B cell (primary cell): ENCODE measurements around the gene YAP1.

Experiments used
- EZH2 ChIP-seq: IDR thresholded peaks from 2 replicates; pipeline ENCODE4 v1.6.1; 2012; ENCODE audit warnings: borderline replicate concordance, low read depth, mild to moderate bottlenecking, moderate library complexity, low read length; ENCODE audit not compliant: insufficient read depth, poor library complexity, severe bottlenecking
- TF ChIP-seq, protein P1 (sequence below): fragments of 200-600 bp; IDR thresholded peaks from one replicate; pipeline ENCODE4 v1.8.0; 2022; ENCODE audit warnings: antibody characterized with exemption, mild to moderate bottlenecking

DNA sequence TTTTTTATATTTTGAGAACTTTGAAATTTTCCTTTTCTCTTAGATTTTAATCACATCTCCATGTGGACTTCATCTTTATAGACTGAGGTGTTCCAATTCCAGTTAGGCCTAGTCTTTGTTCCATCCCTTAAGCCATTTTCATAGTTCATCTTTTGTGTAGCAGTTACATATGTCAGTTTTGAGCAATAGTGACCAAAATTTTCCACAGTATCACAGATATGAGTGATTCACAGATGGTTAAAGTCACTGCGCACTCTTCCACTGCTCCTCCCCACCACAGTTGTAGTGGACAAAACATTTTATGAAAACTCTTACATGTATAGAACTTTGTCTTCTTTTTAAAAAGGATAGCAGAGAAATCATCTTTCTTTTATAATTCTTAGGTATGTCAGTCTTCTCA is 42.8 kb downstream of the YAP1 start:
- TF ChIP-seq, protein P1, sequence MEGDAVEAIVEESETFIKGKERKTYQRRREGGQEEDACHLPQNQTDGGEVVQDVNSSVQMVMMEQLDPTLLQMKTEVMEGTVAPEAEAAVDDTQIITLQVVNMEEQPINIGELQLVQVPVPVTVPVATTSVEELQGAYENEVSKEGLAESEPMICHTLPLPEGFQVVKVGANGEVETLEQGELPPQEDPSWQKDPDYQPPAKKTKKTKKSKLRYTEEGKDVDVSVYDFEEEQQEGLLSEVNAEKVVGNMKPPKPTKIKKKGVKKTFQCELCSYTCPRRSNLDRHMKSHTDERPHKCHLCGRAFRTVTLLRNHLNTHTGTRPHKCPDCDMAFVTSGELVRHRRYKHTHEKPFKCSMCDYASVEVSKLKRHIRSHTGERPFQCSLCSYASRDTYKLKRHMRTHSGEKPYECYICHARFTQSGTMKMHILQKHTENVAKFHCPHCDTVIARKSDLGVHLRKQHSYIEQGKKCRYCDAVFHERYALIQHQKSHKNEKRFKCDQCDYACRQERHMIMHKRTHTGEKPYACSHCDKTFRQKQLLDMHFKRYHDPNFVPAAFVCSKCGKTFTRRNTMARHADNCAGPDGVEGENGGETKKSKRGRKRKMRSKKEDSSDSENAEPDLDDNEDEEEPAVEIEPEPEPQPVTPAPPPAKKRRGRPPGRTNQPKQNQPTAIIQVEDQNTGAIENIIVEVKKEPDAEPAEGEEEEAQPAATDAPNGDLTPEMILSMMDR = no peak
- no peak for TF ChIP-seq EZH2
